Measurements from ENCODE around the gene ACTN4. TPM values are rescaled to one million over a fixed set of nuclear protein-coding genes. Genes with fewer than 3 reads are reported as not detected.

ACTN4 gene
- total RNA-seq, 1 donor = 229 TPM

- H3K4me3 ChIP-seq (ENCODE audit: insufficient read depth, low read length) = no peak overlapping the region
- H4K20me1 ChIP-seq (ENCODE audit: insufficient read depth, low read length) = peaks cover 21% of the 10 kb centered on the region
- H2AFZ ChIP-seq (ENCODE audit: low read length) = no peak overlapping the region
- H3K27ac ChIP-seq (ENCODE audit: low read depth, low read length) = no peak overlapping the region
- H3K27me3 ChIP-seq (ENCODE audit: insufficient read depth, low read length) = no peaks in the 10 kb centered on the region
- H3K9me3 ChIP-seq (ENCODE audit: low read depth, low read length) = no peaks in the 10 kb centered on the region
- no peaks in the 10 kb centered on the region for H3K4me1 ChIP-seq (ENCODE audit: insufficient read depth, low read length)
- DNase-seq (ENCODE audit: insufficient read length, low spot score, missing footprints) = peak; percentile 37
- no peak overlapping the region for H3K4me2 ChIP-seq (ENCODE audit: insufficient read depth, low read length)
- peaks cover 36% of the 10 kb centered on the region for H3K79me2 ChIP-seq (ENCODE audit: insufficient read depth, low read length)
- peaks cover 93% of the 10 kb centered on the region for H3K36me3 ChIP-seq (ENCODE audit: insufficient read depth, low read length)
- no peak for TF ChIP-seq CTCF (IDR thresholded peaks at IDR 0.05; ENCODE audit: extremely low read depth, low read depth, low read length)
Measured at GRCh38 chr19:38725469-38726283, 78.2 kb downstream of the ACTN4 start.

GRCh38 chr19:38726284-38726673 is 78.8 kb downstream of the ACTN4 start:
- no peaks in the 10 kb centered on the region for H3K27me3 ChIP-seq (ENCODE audit: insufficient read depth, low read length)
- no peaks in the 10 kb centered on the region for H3K9me3 ChIP-seq (ENCODE audit: low read depth, low read length)
- H3K36me3 ChIP-seq (ENCODE audit: insufficient read depth, low read length) = peaks cover 92% of the 10 kb centered on the region
- no peak overlapping the region for H3K27ac ChIP-seq (ENCODE audit: low read depth, low read length)
- no peak overlapping the region for H3K4me2 ChIP-seq (ENCODE audit: insufficient read depth, low read length)
- peaks cover 30% of the 10 kb centered on the region for H3K79me2 ChIP-seq (ENCODE audit: insufficient read depth, low read length)
- H4K20me1 ChIP-seq (ENCODE audit: insufficient read depth, low read length) = peaks cover 18% of the 10 kb centered on the region
- no peak for TF ChIP-seq CTCF (IDR thresholded peaks at IDR 0.05; ENCODE audit: extremely low read depth, low read depth, low read length)
- H3K4me1 ChIP-seq (ENCODE audit: insufficient read depth, low read length) = no peaks in the 10 kb centered on the region
- DNase-seq (ENCODE audit: insufficient read length, low spot score, missing footprints) = peak; percentile 71
- no peak overlapping the region for H3K4me3 ChIP-seq (ENCODE audit: insufficient read depth, low read length)
- H2AFZ ChIP-seq (ENCODE audit: low read length) = no peak overlapping the region

GRCh38 chr19:38726761-38727301 is 79.4 kb downstream of the ACTN4 start:
- H3K36me3 ChIP-seq (ENCODE audit: insufficient read depth, low read length) = peaks cover 92% of the 10 kb centered on the region

More at GRCh38 chr19:38726761-38727301, 79.4 kb downstream of the ACTN4 start:
- Histone ChIP-seq H3K4me3 (ENCODE audit: insufficient read depth, low read length) (no peak overlapping the region), H3K79me2 (ENCODE audit: insufficient read depth, low read length) (peaks cover 24% of the 10 kb centered on the region), H3K9me3 (ENCODE audit: low read depth, low read length) (no peaks in the 10 kb centered on the region), H3K4me2 (ENCODE audit: insufficient read depth, low read length) (no peak overlapping the region), H2AFZ (ENCODE audit: low read length) (no peak overlapping the region), H3K27me3 (ENCODE audit: insufficient read depth, low read length) (no peaks in the 10 kb centered on the region), H3K4me1 (ENCODE audit: insufficient read depth, low read length) (no peaks in the 10 kb centered on the region), H3K27ac (ENCODE audit: low read depth, low read length) (no peak overlapping the region), H4K20me1 (ENCODE audit: insufficient read depth, low read length) (peaks cover 15% of the 10 kb centered on the region)
- TF ChIP-seq CTCF (IDR thresholded peaks at IDR 0.05; ENCODE audit: extremely low read depth, low read depth, low read length) = no peak
- DNase-seq (ENCODE audit: insufficient read length, low spot score, missing footprints) = peak; percentile 62
